GM10847 (cell line): ENCODE measurements around the gene DES.

ENCODE experiments used
- POLR2A ChIP-seq: IDR thresholded peaks from 2 replicates; pipeline ENCODE4 v1.6.1; 2011; ENCODE audit not compliant: insufficient read length; ENCODE audit errors: extremely low read depth

The DES gene

GRCh38 chr2:219418155-219419011 is at the start of gene DES:
TSS of gene DES (plus strand) at chr2:219418377. CDS start at chr2:219418463, 86 bp downstream.
- no peak for TF ChIP-seq POLR2A

- no peak for TF ChIP-seq POLR2A
Observed at GRCh38 chr2:219368690-219369191, 49.4 kb upstream of the DES start.

GRCh38 chr2:219369447-219369861 is 48.7 kb upstream of the DES start:
- no peak for TF ChIP-seq POLR2A

- TF ChIP-seq POLR2A = no peak
Observed at GRCh38 chr2:219378163-219378851, 39.9 kb upstream of the DES start.

- no peak for TF ChIP-seq POLR2A
Observed at GRCh38 chr2:219380926-219381325, 37.3 kb upstream of the DES start.

GRCh38 chr2:219381448-219381847 is 36.7 kb upstream of the DES start:
- no peak for TF ChIP-seq POLR2A

GRCh38 chr2:219384083-219384713 is 34.0 kb upstream of the DES start:
- TF ChIP-seq POLR2A = no peak

- no peak for TF ChIP-seq POLR2A
Observed at GRCh38 chr2:219384859-219385258, 33.3 kb upstream of the DES start.

- TF ChIP-seq POLR2A = no peak
Observed at GRCh38 chr2:219385958-219386520, 32.1 kb upstream of the DES start.

GRCh38 chr2:219386532-219387280 is 31.5 kb upstream of the DES start:
- no peak for TF ChIP-seq POLR2A

GRCh38 chr2:219387306-219388120 is 30.7 kb upstream of the DES start, which contains the start of gene DNPEP:
TSS of gene DNPEP (minus strand) at chr2:219387912. CDS start at chr2:219387794, 118 bp downstream.
- peak; percentile 35 for TF ChIP-seq POLR2A

GRCh38 chr2:219388121-219388906 is 29.9 kb upstream of the DES start:
- TF ChIP-seq POLR2A = no peak

GRCh38 chr2:219388907-219389156 is 29.3 kb upstream of the DES start:
- TF ChIP-seq POLR2A = no peak
